GM10248 (cell line): ENCODE results near the gene SLC4A8.

Experiments used
- CTCF ChIA-PET: fragments of 300-600 bp; sonication (Branson Sonifier 250); formaldehyde crosslinking; extraction: SDS; loops from one replicate; lab custom pipeline; 2021; ENCODE audit warnings: antibody characterized with exemption; lab: Yijun Ruan, JAX
- POLR2A ChIA-PET: fragments of 350-650 bp; sonication (Branson Sonifier 250); formaldehyde crosslinking; extraction: SDS; loops from one replicate; lab custom pipeline; 2020; ENCODE audit warnings: antibody characterized with exemption; lab: Yijun Ruan, JAX
- DNase-seq: peaks from one replicate; pipeline ENCODE4 v3.0.0; 2012; ENCODE audit errors: extremely low spot score
- TF ChIP-seq, protein P1 (sequence below): IDR thresholded peaks from 2 replicates; pipeline ENCODE4 v1.5.1; 2012; ENCODE audit warnings: mild to moderate bottlenecking, low read depth; ENCODE audit errors: extremely low read depth, missing control alignments, control extremely low read depth

Gene SLC4A8

DNA sequence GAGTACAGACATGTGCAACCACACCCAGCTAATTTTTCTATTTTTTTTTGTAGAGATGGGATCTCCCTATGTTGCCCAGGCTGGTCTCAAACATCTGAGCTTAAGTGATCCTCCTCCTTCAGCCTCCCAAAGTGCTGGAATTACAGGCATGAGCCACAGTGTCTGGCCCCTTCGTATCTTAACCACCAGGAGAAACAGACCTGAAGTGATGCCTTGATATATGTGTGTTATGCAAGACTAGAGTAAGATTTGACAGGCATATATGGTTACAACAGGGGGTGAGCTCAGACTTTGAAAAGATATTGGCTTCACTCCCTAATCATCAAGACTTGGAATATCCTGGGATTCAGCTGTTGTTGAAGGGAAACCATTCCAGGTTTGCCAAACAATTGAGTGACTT lies 22.7 kb upstream of the SLC4A8 start:
- CTCF ChIA-PET: interaction anchor here (1.0 to 3.5 kb wide), 4 partner anchors 10 to 19 kb away, joined by 3 to 23 read pairs (median 7); no protein-coding TSS in a partner anchor
- TF ChIP-seq, protein P1, sequence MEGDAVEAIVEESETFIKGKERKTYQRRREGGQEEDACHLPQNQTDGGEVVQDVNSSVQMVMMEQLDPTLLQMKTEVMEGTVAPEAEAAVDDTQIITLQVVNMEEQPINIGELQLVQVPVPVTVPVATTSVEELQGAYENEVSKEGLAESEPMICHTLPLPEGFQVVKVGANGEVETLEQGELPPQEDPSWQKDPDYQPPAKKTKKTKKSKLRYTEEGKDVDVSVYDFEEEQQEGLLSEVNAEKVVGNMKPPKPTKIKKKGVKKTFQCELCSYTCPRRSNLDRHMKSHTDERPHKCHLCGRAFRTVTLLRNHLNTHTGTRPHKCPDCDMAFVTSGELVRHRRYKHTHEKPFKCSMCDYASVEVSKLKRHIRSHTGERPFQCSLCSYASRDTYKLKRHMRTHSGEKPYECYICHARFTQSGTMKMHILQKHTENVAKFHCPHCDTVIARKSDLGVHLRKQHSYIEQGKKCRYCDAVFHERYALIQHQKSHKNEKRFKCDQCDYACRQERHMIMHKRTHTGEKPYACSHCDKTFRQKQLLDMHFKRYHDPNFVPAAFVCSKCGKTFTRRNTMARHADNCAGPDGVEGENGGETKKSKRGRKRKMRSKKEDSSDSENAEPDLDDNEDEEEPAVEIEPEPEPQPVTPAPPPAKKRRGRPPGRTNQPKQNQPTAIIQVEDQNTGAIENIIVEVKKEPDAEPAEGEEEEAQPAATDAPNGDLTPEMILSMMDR: no peak
- POLR2A ChIA-PET: no interaction called here
- no peak for DNase-seq

DNA sequence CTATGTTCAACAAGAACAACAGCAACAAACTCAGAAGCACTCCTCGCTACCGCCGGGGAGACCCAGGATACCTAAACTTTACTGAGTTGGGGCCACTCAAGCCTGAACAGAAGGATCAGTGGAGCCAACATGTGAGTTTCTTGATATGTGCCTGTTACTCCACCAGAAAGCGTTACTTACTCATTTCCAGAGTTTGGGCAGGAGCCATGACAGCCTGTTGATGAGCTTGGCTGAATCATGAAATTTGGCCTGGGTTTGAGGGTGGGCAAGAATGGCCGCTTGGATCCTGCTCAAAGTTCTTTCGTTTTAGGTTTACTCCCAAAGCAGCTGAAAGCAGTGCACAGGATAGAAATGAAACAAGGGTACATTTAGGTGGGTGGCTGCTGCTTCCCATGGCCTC lies 21.5 kb upstream of the SLC4A8 start:
- no peak for DNase-seq
- ChIA-PET POLR2A (no interaction called here), CTCF (interaction anchor here (1.1 to 3.5 kb wide), 3 partner anchors 16 to 112 kb away, joined by 3 to 23 read pairs (median 11); no protein-coding TSS in a partner anchor)
- TF ChIP-seq, protein P1: no peak

DNA sequence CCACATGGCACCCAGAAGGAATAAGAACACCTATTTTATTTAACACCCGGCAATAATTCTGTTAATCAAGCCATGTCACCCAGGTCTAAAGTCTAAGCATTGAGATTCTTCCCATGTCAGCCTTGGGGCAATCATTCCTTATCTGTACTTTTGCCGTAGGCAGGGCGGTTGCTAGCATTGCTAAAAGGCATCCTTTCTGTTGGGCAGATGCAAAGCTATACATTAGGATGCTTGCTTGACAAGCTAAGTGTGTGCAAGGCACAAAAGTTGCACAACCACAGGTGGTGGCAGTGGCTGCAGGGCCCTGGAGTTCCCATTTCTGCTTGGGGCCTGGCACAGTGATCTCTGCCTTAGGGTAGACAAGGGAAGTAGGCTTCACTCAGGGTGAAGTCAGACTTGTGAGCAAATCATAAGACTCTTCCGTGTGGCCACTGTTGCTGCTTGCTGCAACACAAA lies 20.9 kb upstream of the SLC4A8 start:
- ChIA-PET CTCF (interaction anchor here (1.1 to 3.5 kb wide), 3 partner anchors 15 to 113 kb away, joined by 3 to 23 read pairs (median 11); no protein-coding TSS in a partner anchor), POLR2A (no interaction called here)
- no peak for DNase-seq
- TF ChIP-seq, protein P1: no peak

GRCh38 chr12:51404627-51405026 lies 20.0 kb upstream of the SLC4A8 start:
- CTCF ChIA-PET: interaction anchor here (3.0 to 3.5 kb wide), 2 partner anchors 14 to 17 kb away, joined by 11 to 23 read pairs; no protein-coding TSS in a partner anchor
- POLR2A ChIA-PET: no interaction called here
- TF ChIP-seq, protein P1: no peak
- DNase-seq: no peak

DNA sequence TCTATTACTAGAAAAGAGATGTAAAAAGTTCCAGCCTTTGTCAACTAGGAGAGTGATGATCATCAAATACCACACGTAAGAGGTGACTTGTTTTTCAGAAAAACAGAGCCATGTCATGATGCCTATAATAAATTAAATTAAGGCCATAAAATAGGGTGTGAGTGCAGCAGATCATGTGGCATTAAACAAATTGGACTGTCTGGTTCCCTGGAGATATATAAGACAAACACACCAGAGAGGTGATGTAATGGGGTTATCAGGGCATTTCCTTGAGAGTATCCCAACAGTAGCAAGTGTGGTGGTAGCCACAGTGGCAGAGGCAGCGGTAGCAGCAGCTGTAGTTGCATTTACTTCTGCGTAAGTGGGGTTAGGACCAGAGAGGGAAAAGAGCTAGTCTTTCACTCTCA lies 18.8 kb upstream of the SLC4A8 start:
- DNase-seq: no peak
- CTCF ChIA-PET: interaction anchor here (1.0 kb wide), 1 partner anchor 15 kb away, joined by 3 read pairs; no protein-coding TSS in a partner anchor
- POLR2A ChIA-PET: no interaction called here
- TF ChIP-seq, protein P1: no peak

DNA sequence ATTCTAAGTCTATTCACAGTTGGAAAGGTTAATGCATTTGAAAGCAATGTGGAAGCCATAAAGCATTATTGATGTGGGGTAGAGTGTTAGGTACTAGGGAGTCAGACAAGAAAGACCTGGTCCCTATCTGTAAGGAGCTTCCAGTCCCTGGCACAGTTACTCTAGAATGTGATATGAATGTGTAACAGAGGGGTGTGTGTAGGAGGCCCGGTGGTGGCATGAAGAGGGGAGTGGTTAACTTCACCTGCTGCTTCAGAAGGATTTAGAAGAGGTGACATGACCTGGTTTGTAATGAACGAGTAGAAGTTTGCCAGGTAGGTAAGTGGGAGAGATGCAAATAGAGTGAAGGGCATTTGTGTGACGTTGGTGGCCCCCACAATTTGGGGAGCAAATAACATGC lies 18.3 kb upstream of the SLC4A8 start:
- ChIA-PET POLR2A (no interaction called here), CTCF (no interaction called here)
- TF ChIP-seq, protein P1: no peak
- no peak for DNase-seq
